Fibroblast of pulmonary artery (primary cell): ENCODE measurements around the gene LMBRD1.

Experiments
- DNase-seq: peaks from one replicate; pipeline ENCODE4 v3.0.0-alpha.2; 2010; ENCODE audit warnings: low read depth
- H3K4me3 ChIP-seq: replicated peaks from 2 replicates; pipeline ENCODE4 v1.5.1; 2011; ENCODE audit warnings: low read depth, mild to moderate bottlenecking, control low read depth, low read length, moderate library complexity
- CTCF ChIP-seq: IDR thresholded peaks from 2 replicates; pipeline ENCODE4 v1.5.1; 2011; ENCODE audit warnings: mild to moderate bottlenecking, control low read depth, low read length, inconsistent platforms; ENCODE audit errors: missing control alignments

The LMBRD1 gene

GRCh38 chr6:69817358-69817757 is 20.5 kb upstream of the LMBRD1 start:
- no peak for TF ChIP-seq CTCF
- DNase-seq: no peak
- H3K4me3 ChIP-seq: no peak overlapping the region

- no peak overlapping the region for H3K4me3 ChIP-seq
- no peak for DNase-seq
- no peak for TF ChIP-seq CTCF
These were observed 19.8 kb upstream of the LMBRD1 start for GRCh38 chr6:69816569-69816968.

- no peak for DNase-seq
- TF ChIP-seq CTCF: no peak
- H3K4me3 ChIP-seq: no peak overlapping the region
These were observed 19.2 kb upstream of the LMBRD1 start for GRCh38 chr6:69816026-69816425.

- no peak for TF ChIP-seq CTCF
- no peak overlapping the region for H3K4me3 ChIP-seq
- DNase-seq: no peak
These were observed 16.7 kb upstream of the LMBRD1 start for GRCh38 chr6:69813508-69813907.

- DNase-seq: no peak
- TF ChIP-seq CTCF: no peak
- H3K4me3 ChIP-seq: no peak overlapping the region
These were observed 16.1 kb upstream of the LMBRD1 start for GRCh38 chr6:69812746-69813427.

GRCh38 chr6:69802995-69803394 is 6.2 kb upstream of the LMBRD1 start:
- no peak for DNase-seq
- no peak for TF ChIP-seq CTCF

GRCh38 chr6:69801711-69802110 is 4.9 kb upstream of the LMBRD1 start:
- no peak for TF ChIP-seq CTCF
- H3K4me3 ChIP-seq: no peak overlapping the region
- DNase-seq: no peak

More at GRCh38 chr6:69802995-69803394, 6.2 kb upstream of the LMBRD1 start:
- H3K4me3 ChIP-seq: no peak overlapping the region
